ENCODE results near the gene ACVR1.
"Not testable (repeated sequence)": the region's sequence is repeated elsewhere in the genome, so short reads cannot be mapped to it uniquely, and the experiment has no call there.

Gene ACVR1

GRCh38 chr2:157747695-157748370, 128.3 kb downstream of the ACVR1 start:
- DNase-seq = no peak

- DNase-seq = no peak
Measured at GRCh38 chr2:157747280-157747679, 128.8 kb downstream of the ACVR1 start.

GRCh38 chr2:157746234-157746950, 129.7 kb downstream of the ACVR1 start:
- no peak for DNase-seq

GRCh38 chr2:157744571-157745076, 131.5 kb downstream of the ACVR1 start:
- DNase-seq = no peak

GRCh38 chr2:157743051-157743450, 133.1 kb downstream of the ACVR1 start:
- DNase-seq = no peak

- DNase-seq = no peak
Measured at GRCh38 chr2:157741819-157742484, 134.2 kb downstream of the ACVR1 start.

- no peak for DNase-seq
Measured at GRCh38 chr2:157737656-157738055, 138.5 kb downstream of the ACVR1 start.

GRCh38 chr2:157735532-157735931, 140.6 kb downstream of the ACVR1 start:
- no peak for DNase-seq

GRCh38 chr2:157733263-157733662, 142.9 kb downstream of the ACVR1 start:
- no peak for DNase-seq

GRCh38 chr2:157732596-157732995, 143.5 kb downstream of the ACVR1 start:
- no peak for DNase-seq

GRCh38 chr2:157727693-157728092, 148.4 kb downstream of the ACVR1 start:
- DNase-seq = no peak

- DNase-seq = no peak
Measured at GRCh38 chr2:157726946-157727345, 149.2 kb downstream of the ACVR1 start.

GRCh38 chr2:157725846-157726245, 150.3 kb downstream of the ACVR1 start:
- no peak for DNase-seq

- peak; percentile 26 for DNase-seq
Measured at GRCh38 chr2:157722580-157723234, 153.4 kb downstream of the ACVR1 start.

GRCh38 chr2:157720504-157720903, 155.6 kb downstream of the ACVR1 start:
- DNase-seq = no peak

GRCh38 chr2:157704653-157705052, 171.5 kb downstream of the ACVR1 start:
- not testable (repeated sequence) for DNase-seq

GRCh38 chr2:157704148-157704547, 172.0 kb downstream of the ACVR1 start:
- not testable (repeated sequence) for DNase-seq

- no peak for DNase-seq
Measured at GRCh38 chr2:157699806-157700205, 176.3 kb downstream of the ACVR1 start.

- DNase-seq = no peak
Measured at GRCh38 chr2:157699009-157699408, 177.1 kb downstream of the ACVR1 start.

- no peak for DNase-seq
Measured at GRCh38 chr2:157698430-157698829, 177.7 kb downstream of the ACVR1 start.

GRCh38 chr2:157696036-157696435, 180.1 kb downstream of the ACVR1 start:
- no peak for DNase-seq

GRCh38 chr2:157692768-157693167, 183.4 kb downstream of the ACVR1 start:
- peak; percentile 7 for DNase-seq

- DNase-seq = peak; percentile 3
Measured at GRCh38 chr2:157691695-157692094, 184.4 kb downstream of the ACVR1 start.

Measured in NCI-H2029 (cell line).